Forelimb muscle (tissue), 1 donor: Measurements from ENCODE around the gene WASHC4. TPM values are rescaled to one million over a fixed set of nuclear protein-coding genes. Genes with fewer than 3 reads are reported as not detected.
"Not testable (repeated sequence)": the region's sequence is repeated elsewhere in the genome, so short reads cannot be mapped to it uniquely, and the experiment has no call there.

Experiments used
- DNase-seq: peaks from one replicate; pipeline ENCODE4 v3.0.0-alpha.2; 2013; ENCODE audit warnings: low read depth
- polyA plus RNA-seq: library from polyadenylated mRNA; unstranded; fragments of 120-200 nt; gene quantifications from one replicate; pipeline ENCODE4 v1.2.1, GENCODE V29; 2013; ENCODE audit not compliant: insufficient read length

Gene WASHC4
- polyA plus RNA-seq, 1 donor: 33.0 TPM

DNA sequence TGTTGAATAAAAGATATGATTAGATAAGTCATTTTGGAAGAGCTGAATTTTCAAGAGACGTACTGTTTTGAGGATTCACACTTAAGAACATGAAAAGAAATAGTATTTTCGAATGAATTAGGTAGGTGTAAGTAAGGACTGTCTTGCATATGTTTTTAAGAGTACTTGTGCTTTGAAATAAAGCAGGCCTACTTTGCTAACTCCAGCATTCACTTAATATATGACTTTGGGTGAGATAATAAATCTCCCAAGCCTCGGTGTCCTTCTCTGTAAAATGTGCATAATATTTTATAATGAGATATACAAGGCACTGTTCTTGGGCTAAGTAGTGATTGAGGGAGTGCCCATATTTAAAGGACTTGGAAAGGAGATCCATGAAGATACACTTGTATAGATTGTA is 54.6 kb downstream of the WASHC4 start:
- no peak for DNase-seq

DNA sequence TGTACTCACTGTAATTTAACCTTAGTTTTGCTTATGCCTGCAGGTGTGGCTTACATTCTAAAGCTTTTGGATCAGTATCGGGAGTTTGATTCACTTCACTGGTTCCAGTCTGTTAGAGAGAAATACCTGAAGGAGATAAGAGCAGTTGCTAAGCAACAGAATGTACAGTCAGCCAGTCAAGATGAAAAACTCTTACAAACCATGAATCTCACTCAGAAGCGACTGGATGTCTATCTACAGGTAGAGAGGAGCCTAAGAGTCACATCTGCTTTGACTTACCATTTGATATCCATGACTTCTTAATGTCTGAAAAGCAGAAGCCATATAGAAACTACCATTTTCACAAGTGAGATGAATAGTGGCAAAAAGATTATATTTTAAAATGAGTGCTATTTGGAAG is 56.5 kb downstream of the WASHC4 start:
- no peak for DNase-seq

DNA sequence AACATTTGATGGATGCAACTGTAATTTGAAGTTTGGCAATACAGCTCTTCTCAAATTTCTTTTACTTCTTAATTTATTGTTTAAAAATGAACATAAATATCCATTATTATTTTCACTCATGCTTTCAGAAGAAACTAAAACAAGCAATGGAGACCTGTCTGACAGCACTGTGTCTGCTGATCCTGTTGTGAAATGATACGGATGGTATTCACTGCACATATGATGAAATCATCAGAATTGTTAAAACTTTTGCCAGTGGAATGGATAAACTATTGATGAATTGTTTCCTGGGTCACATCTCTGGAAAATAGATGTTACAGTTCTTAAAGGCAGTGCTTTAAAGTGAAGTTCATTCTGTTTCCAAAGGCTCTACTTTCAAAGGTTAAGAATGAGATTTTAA is 59.2 kb downstream of the WASHC4 start:
- DNase-seq: no peak

DNA sequence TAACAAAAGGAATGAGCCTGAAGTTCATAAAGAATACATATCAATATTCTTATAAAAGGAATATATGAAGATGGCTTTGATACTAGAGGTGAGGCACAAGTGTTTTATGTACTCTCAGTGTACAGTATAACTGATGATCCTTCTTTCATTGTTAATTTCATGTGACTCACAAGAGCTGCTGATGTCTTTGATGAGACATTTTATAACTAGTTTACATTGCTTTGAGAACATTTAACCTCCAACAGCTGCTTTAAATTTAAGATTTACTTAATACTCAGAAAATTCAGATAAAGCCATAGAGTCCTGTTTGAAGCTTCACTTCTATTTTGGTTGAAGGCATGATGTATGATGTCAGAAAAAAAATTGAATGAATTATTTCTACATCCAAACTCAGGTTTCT is 59.8 kb downstream of the WASHC4 start:
- no peak for DNase-seq

DNA sequence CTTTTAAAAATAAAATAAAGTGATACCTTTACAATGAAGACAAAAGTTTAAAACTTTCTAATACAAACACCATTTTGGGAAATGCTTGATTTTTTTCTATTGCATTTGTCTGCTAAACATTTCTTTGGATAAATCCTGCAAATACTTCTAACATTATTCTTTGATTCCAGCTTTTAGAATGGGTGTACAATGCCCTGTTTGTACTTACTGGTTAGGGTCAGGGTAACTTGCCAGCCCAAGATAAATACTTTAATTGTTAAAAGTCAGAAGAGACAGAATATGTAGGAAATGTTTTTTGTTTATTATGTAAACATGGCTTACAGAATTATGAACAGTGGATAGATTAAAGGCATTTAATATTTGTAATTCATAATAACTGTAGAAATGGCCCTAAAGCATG is 60.5 kb downstream of the WASHC4 start:
- no peak for DNase-seq

DNA sequence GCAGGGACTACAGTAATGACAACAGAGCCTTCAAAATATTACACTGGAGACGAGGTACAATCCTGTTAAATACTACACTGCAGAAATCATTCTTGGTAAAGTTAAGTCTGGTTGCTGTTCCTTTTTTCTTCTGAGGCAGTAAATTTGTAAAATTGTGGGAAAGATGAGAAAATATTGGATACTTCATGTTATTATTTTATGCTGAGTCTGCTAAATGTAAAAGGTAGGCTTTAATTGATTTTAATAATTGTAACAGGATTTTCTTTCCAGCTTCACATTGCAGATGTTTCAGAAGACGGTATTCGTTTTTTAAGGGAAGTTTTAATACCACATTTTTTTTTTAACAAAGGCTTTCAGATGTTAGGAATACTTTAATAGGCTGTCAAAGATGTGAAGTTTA is 62.6 kb downstream of the WASHC4 start:
- DNase-seq: no peak

DNA sequence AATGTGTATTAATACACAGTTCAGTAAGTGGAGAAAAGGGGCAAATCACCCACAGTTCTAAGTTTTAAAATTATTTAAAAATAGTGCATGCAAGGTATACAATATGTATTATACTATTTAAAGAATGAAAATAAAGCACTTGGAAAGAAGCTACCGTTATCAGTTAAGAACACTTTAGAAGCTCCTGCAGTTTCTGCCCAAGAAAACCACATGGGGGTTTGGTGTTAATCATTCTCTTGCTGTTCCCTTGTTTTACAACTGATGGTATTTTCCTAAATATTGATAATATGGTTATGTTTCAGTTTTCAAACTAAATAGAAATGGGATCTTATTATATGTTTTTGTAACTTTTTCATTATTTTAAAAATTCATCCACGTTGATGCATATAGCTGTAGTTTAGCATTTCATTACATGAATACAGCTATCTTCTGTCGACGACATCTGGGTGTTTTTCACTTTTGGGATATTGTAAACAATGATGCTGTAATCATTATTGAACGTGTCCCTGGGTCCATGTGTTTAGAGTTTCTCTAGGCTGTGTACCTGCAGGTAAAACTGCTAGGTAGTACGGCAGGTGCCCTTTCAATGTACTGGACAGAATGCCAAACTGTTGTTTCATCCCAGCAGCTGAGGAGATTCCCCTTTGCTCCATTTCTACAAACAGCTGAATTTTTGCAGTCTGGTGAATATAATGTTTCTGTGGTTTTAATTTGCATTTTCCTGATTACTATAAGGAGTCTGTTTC is 64.3 kb downstream of the WASHC4 start:
- DNase-seq: no peak

DNA sequence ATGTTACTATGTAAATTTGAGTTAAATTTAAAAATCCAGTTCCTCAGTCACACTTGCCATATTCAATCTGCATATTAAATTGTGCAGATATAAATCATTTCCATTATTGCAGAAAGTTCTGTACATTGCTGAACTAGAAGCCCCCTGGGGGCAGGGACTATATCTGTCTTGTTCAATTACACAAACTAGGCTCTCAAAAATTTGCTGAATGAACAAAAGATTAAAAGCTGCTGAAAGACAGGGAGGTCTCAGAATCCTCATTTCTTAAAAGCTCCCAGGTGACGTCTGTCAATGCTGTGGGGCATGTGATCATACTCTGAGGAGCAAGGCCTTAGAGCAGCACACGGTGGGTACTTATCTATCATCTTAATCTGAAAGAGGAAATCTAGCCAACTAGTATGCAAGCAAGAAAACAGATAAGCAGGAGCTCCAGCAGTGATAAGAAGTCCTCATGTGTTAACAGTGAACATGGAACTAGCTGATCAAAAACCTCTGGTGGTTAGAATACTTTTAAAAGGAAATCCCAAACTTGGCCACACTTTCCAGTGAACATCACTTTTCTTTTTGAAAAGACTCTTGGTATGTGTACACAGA is 68.0 kb downstream of the WASHC4 start:
- DNase-seq: no peak

DNA sequence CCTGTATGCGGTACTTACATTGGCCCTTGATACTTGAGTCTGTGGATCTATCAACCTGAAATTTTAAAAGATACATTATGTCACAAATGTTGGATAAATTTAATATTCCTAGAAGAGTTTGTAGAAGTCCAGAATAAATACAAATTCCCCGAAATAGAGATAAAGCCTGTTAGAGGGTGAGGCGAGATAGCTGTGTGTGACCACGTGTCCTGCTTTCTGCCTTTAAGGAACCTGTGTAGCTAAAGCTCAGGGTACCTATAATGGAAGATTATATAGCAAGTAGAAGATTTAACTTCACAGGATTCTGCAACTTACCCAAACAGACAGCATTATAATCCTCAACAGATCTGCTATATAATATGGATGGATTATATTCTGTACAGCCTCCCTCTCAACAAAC is 69.7 kb downstream of the WASHC4 start:
- no peak for DNase-seq

DNA sequence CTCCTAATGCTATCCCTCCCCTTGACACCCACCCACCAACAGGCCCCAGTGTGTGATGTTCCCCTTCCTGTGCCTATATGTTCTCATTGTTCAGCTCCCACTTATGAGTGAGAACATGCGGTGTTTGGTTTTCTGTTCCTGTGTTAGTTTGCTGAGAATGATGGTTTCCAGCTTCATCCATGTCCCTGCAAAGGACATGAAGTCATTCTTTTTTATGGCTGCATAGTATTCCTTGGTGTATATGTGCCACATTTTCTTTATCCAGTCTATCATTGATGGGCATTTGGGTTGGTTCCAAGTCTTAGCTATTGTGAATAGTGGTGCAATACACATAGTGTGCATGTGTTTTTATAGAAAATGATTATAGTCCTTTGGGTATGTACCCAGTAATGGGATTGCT is 71.6 kb downstream of the WASHC4 start:
- DNase-seq: not testable (repeated sequence)

DNA sequence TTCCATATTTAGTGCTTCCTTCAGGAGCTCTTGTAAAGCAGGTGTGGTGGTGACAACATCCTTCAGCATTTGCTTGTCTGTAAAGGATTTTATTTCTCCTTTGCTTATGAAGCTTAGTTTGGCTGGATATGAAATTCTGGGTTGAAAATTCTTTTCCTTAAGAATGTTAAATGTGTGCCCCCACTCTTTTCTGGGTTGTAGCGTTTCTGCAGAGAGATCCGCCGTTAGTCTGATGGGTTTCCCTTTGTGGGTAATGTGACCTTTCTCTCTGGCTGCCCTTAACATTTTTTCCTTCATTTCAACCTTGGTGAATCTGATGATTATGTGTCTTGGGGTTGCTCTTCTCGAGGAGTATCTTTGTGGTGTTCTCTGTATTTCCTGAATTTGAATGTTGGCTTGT is 75.9 kb downstream of the WASHC4 start:
- not testable (repeated sequence) for DNase-seq

DNA sequence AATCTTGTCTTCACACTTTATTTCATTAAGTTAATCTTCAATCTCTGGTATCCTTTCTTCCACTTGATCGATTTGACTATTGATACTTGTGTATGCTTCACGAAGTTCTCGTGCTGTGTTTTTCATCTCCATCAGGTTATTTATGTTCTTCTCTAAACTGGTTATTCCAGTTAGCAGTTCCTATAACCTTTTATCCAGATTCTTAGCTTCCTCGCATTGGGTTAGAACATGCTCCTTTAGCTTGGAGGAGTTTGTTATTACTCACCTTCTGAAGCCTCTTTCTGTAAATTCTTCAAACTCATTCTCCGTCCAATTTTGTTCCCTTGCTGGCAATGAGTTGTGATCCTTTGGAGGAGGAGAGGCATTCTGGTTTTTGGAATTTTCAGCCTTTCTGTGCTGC is 76.4 kb downstream of the WASHC4 start:
- DNase-seq: not testable (repeated sequence)

DNA sequence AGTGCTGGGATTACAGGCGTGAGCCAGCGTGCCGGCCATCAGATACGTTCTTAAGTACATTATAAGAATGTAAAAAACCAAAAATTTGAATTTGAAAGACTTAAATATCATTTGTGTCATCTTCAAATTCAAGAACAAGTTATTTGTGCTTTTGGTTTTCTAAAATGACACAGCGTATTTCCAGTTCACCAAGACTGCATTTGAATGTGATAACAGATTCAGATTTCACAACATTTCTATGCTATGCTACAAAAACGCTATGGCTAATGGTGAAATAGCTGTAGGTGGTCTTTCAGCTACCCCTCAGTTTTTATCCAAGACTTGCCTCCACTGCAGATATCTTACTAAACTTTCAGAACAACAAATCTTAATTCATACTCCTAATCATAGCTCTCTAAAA is 81.8 kb downstream of the WASHC4 start:
- no peak for DNase-seq

DNA sequence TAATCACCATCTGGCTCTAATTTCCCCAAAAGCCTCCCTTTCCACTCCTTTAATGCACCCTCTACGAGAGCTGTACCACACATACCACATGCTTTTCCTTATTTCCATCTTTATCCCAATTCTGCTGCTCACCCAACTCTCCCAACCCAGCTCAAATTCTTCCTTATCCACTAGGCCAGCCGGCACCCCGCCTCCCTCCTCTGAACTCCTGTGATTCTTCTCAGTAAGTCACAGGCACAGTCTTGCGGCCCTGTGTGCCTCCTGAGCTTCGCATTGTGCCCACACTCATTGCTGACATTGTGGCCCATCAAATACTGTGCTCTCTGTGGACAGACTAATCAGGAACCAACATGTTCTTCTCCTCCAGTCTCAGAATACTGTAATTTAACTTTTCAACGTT is 83.0 kb downstream of the WASHC4 start:
- DNase-seq: no peak

DNA sequence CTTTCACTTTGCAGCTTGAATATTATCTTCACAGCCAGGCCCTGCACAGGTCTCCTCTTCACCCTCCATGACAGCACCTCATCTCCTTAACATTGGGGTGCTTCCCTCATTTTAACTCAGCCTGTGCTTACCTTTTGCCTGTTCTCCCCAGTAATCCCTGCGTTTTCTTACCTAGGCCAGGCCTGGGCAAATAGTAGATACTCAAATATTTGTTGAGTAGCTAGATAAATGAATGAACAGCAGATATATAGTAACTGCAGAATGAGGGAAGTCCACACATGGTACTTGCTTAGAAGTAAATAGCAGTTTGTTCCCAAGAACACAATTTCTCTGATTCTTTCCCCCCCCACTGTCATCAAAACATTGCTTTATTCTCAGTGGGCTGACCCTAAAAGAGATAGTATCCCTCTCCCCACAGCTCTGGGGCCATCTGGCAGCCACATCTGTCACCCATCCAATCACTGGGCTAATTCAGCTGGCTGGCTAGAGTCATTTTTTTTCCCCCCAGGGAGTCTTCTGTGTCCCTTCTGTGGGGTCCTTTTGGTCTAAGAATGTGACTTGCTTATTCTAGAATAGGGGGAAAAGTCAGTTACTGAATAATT is 85.2 kb downstream of the WASHC4 start:
- no peak for DNase-seq

DNA sequence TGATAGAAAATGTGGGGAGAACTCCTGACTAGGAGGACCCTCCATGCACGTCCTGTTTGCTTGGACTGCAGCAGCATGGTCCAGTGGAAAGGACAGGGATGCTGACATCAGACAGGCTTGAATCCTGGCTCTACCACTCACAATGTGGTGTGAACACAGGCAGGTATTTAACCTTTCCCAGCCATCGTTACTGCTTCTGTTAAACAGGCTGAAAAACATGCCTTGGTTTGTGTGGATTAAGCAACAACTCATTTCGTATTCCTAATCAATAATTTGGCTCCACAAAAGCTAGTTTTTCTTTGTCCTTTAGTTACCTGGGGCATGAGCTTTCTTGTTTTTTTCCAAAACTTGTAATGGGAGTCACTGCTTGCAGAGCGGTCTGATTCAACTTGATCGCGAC is 87.4 kb downstream of the WASHC4 start:
- DNase-seq: no peak

DNA sequence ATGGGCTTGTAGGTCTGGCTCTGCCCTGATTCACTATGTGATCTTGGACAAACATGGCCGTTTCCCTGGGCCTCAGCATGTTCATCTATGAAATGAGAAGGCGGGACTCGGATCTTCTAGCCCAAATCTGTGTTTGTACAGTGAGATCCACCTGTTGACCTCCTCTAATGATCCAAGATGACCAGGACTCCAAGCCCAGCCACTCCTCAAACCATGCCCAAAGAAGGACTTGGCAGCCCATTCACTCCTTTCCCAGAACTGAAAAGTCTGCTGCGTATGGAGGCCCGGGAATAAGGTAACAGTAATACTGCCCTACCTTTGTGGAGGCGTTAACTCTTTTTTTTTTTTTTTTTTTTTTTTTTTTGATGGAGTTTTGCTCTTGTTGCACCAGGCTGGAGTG is 88.6 kb downstream of the WASHC4 start:
- DNase-seq: no peak

DNA sequence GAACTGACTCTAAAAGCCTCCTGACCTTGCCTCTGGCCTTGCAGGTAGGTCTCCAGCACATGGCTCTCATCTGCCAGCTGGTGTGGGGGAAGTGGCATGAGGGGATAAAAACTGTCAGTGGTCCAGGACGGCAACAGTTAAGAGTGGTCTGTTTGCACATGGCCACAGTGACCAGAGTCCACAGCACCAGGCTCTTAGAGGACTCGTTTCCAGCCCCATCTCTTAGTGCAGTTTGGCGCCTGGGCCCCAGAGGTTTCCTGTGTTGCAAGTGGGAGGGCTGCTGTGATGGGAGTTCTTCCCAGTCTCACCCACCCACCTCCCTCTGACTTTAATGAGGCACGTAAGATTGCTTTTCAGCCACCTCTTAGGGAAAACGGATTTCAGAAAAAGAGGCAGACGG is 91.4 kb downstream of the WASHC4 start:
- DNase-seq: no peak

DNA sequence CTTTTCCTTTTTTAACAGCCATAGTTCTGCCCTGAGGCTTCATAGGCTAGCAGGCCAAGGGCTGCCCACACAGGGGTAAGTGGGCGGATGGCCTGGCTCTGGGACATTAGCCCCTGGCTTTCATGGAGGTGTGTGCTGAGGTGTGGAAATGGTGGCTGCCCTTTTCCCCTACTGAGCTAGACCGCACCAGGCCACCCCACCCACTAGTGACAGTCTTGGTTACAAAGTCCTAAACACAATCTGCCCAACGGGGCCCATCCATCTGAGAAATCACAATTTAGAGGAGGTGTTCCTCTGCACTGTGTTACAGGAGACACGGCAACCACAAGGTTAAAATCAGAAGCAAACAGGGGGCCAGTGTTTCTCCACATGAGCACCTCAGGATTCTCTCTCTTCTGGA is 92.9 kb downstream of the WASHC4 start:
- DNase-seq: no peak

DNA sequence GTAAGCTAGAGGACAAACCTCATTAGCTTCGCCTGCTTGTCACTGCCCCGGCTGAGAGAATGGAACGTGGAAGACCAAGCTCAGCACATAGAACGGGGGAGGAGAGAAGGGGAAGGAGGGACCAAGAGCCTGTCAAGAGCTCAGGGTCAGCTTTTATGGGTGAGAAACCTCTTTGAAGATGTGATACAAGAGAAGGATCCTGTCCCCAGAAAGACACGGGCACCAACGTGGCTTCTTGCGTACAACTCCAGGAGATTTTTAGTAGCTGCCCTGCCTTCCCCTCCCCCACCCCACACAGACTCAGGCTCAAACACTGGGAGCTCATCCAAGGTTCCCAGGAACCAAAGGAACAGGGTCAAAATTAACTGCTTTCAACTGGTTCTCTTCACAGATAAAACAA is 93.8 kb downstream of the WASHC4 start:
- DNase-seq: no peak

DNA sequence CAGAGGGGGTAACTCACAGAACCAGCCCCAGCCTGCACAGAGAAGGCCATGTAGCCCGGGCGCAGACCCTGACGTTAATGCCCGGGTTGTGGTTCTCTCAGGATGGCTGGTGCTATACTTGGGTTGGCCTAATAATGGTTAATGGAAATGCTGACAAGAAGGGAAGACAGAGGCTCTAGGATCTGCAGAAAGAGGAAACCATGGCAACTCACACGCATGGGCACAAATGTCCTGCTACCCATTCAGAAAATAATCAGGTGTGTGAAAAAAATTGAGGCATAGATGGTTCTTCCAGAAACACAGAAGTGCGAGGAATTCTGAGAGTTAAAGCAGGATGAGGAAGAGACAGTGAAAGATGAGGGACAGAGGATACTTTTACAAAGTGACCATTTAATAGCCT is 94.7 kb downstream of the WASHC4 start:
- no peak for DNase-seq

DNA sequence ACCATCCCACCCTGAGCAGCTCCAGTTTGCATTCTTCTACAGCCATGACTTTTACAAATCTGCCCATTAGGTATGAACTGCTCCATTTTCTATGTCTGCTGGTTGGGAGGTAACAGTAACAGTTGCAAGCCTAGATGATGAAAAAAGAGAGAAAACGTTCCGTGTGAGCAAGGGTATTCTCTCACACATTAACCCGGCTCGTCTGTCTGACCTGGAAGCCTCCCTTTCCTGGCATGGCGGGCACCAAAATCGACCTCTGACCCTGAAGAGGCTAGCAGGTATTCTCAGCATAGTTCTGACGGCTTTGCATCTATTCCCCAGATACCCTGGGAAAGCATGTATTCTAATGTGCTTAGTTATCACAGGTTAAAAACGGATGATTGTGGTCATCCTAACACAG is 96.6 kb downstream of the WASHC4 start:
- no peak for DNase-seq

DNA sequence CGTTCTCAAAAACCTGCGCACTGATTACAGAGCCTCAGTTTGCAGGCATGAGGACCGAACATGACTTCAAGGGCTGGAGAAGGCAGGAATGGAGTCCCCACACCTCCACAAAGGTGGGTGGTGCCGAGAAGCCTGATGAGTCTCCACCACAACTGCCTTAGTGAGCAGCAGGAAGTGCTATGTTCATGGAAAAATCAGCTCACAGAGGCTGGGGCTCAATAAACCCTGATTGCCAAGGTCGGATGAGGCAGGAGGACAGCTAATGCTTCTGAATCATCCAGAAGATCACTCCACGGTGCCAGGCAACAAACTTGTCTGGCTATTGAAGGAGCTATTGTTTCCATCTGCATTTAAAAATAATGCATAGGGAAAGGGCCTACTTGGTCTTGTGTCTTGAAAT is 97.4 kb downstream of the WASHC4 start:
- no peak for DNase-seq
